Mononuclear cell (primary cell): ENCODE measurements around the gene C11orf65. TPM values are rescaled to one million over a fixed set of nuclear protein-coding genes. Genes with fewer than 3 reads are reported as not detected.

Experiments used
- H3K27me3 ChIP-seq: 2 replicates; pipeline ENCODE4 v1.6.0; 2011; ENCODE audit warnings: low read length, control low read depth; ENCODE audit not compliant: insufficient read depth
- H3K4me1 ChIP-seq: 2 replicates; pipeline ENCODE4 v1.5.1; 2011; ENCODE audit warnings: mild to moderate bottlenecking, low read length, control low read depth; ENCODE audit not compliant: insufficient read depth
- H3K4me3 ChIP-seq: 2 replicates; pipeline ENCODE4 v1.5.1; 2011; ENCODE audit warnings: mild to moderate bottlenecking, low read length, moderate library complexity
- H3K9me3 ChIP-seq: 2 replicates; pipeline ENCODE4 v1.5.1; 2011; ENCODE audit warnings: low read depth, mild to moderate bottlenecking, control low read depth, low read length
- total RNA-seq: library from RNA; depleted of rRNA; stranded (reverse); fragments of >200 nt; gene quantifications from one replicate; pipeline ENCODE4 v1.2.3, GENCODE V29; 2012

C11orf65 gene
- total RNA-seq, 1 donor, result 0.31 TPM

DNA sequence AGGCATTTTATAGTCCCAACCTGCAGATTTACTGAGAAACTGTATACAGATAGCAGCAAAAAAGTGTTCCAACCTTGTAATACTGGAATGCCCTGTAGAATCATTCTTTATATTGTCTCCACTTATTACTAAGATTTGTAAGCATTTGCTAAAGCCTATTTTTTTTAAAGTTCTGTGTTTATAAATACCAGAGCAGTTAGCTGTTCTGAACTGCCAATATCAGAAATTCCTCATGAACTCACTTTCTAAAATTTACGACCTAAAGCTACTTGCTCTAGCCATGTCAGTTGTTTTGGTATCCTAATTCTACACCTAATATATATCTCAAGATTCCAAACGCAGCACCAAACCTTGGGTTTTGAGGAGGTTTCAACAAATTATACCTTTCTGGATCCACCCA, 103.2 kb downstream of the C11orf65 start:
- H3K4me3 ChIP-seq, result no peak overlapping the region
- H3K9me3 ChIP-seq, result no peaks in the 10 kb centered on the region
- H3K4me1 ChIP-seq, result no peaks in the 10 kb centered on the region
- no peaks in the 10 kb centered on the region for H3K27me3 ChIP-seq

- H3K4me3 ChIP-seq, result no peak overlapping the region
- H3K9me3 ChIP-seq, result no peaks in the 10 kb centered on the region
- no peaks in the 10 kb centered on the region for H3K27me3 ChIP-seq
- no peaks in the 10 kb centered on the region for H3K4me1 ChIP-seq
Observed at GRCh38 chr11:108351468-108351867, 115.9 kb downstream of the C11orf65 start.

DNA sequence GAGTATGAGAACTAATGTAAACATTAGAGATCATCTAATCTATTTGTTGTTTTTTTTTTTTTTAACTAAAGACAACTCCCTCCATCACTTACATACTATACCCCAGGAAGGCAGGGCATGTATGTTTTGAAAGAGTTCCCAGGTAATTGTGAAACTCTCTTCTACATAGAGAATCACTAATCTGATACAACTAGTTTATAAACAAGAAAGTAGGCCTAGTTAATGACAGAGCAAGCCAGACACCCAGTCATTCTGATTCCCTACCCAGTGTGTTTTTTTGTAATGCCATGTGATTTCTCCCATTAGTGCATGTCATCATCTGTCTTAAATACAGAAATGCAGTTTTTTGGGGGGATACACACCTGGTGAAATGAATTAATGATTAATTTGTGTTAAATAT, 120.9 kb downstream of the C11orf65 start:
- Histone ChIP-seq H3K9me3 (no peaks in the 10 kb centered on the region), H3K4me3 (no peak overlapping the region), H3K27me3 (no peaks in the 10 kb centered on the region), H3K4me1 (no peaks in the 10 kb centered on the region)

DNA sequence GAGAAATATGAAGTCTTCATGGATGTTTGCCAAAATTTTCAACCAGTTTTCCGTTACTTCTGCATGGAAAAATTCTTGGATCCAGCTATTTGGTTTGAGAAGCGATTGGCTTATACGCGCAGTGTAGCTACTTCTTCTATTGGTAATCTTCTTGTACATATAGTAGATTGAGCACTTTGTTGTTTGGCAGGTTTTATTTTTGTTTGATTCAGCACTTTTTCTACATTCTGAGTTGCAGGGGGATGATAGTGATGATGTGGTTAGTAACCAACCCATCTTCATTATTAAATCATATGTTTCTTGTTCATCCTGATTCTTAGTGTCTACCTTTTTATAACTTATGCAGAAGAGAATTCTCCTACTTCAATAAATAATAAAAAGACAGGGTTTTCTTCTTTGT, 121.6 kb downstream of the C11orf65 start:
- H3K9me3 ChIP-seq, result no peaks in the 10 kb centered on the region
- H3K27me3 ChIP-seq, result no peaks in the 10 kb centered on the region
- H3K4me3 ChIP-seq, result no peak overlapping the region
- H3K4me1 ChIP-seq, result no peaks in the 10 kb centered on the region

DNA sequence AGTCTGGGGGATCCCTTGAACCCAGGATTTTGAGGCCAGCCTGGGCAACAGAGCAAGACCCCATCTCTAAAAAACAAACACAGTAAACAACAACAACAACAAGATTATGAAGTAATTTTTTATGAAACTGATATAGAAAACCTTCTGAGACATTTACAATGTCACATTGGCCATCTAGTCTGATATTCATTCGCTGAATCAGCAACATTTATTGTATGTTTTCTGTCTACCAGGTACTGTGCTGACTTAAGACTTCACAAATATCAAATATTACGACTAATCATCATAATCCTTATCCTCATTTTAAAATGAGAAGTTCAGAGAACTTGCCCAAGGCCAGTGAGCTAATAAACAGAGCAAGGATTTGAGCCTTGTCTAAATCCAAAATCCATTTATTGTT, 123.6 kb downstream of the C11orf65 start:
- H3K27me3 ChIP-seq, result no peaks in the 10 kb centered on the region
- no peak overlapping the region for H3K4me3 ChIP-seq
- H3K4me1 ChIP-seq, result no peaks in the 10 kb centered on the region
- no peaks in the 10 kb centered on the region for H3K9me3 ChIP-seq

DNA sequence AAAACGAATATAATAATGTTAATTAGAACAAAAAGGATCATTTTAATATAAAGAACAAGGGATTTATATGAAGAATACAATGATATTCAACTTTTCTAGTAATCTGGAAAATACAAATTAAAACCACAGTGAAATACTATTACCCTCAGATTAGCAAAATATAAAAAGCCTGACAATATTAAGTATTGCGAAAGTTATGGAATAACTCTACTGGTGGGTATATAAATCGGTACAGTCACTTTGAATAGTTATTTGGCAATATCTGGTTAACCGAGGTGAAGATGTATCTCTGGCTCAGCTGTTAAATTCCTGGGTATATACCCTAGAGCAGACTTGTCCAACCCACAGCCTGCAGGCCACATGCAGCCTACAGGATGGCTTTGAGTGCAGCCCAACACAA, 125.7 kb downstream of the C11orf65 start:
- Histone ChIP-seq H3K4me3 (no peak overlapping the region), H3K9me3 (no peaks in the 10 kb centered on the region), H3K4me1 (no peaks in the 10 kb centered on the region), H3K27me3 (no peaks in the 10 kb centered on the region)

GRCh38 chr11:108340973-108341372, 126.4 kb downstream of the C11orf65 start:
- H3K4me1 ChIP-seq, result no peaks in the 10 kb centered on the region
- H3K4me3 ChIP-seq, result no peak overlapping the region
- no peaks in the 10 kb centered on the region for H3K9me3 ChIP-seq
- H3K27me3 ChIP-seq, result no peaks in the 10 kb centered on the region

DNA sequence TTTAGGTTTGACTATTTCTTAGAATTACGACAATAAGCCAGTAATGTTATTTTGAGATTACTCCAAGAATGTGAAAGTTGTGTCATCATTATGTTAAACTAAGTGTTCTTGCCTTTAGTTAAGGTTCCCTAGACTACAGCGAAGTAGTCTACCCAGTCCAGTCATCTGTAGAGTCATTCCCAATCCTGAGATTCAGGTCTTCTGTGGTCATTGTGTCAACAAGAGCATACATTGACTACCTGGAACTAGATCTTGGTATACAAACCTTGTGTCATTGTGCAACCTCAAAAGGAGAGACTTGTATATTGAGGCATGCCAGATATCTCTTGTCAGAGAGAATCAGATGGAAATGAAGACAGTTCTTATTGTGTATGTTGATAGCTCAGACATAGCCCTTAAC, 128.6 kb downstream of the C11orf65 start:
- Histone ChIP-seq H3K4me1 (no peaks in the 10 kb centered on the region), H3K9me3 (no peaks in the 10 kb centered on the region), H3K4me3 (no peak overlapping the region), H3K27me3 (no peaks in the 10 kb centered on the region)

GRCh38 chr11:108333403-108333899, 133.9 kb downstream of the C11orf65 start:
- Histone ChIP-seq H3K9me3 (no peaks in the 10 kb centered on the region), H3K27me3 (no peaks in the 10 kb centered on the region), H3K4me3 (no peak overlapping the region), H3K4me1 (no peaks in the 10 kb centered on the region)

Other genes starting within 250 kb of the C11orf65 start
- gene NPAT, start 244.9 kb downstream of the C11orf65 start, total RNA-seq, result 46.0 TPM
- gene ATM, start 244.5 kb downstream of the C11orf65 start, total RNA-seq, result 435 TPM
- gene POGLUT3, start 30.9 kb upstream of the C11orf65 start, total RNA-seq, result 5.6 TPM
- 3.8 TPM for gene EXPH5, start 126.2 kb upstream of the C11orf65 start, total RNA-seq
- 8.5 TPM for gene DDX10, start 197.5 kb upstream of the C11orf65 start, total RNA-seq